SH-SY5Y (cell line): ENCODE results near the gene GALNT2.

ENCODE experiments used
- GATA2 ChIP-seq: IDR thresholded peaks from 2 replicates; pipeline ENCODE4 v1.6.1; 2011; ENCODE audit warnings: mild to moderate bottlenecking, low read depth, low read length
- GATA3 ChIP-seq: IDR thresholded peaks from 2 replicates; pipeline ENCODE4 v1.6.1; 2011; ENCODE audit warnings: low read depth, mild to moderate bottlenecking, low read length, moderate library complexity

GALNT2 gene

GRCh38 chr1:230152999-230153398 is 86.0 kb downstream of the GALNT2 start:
- no peak for TF ChIP-seq GATA2
- TF ChIP-seq GATA3, result no peak

DNA sequence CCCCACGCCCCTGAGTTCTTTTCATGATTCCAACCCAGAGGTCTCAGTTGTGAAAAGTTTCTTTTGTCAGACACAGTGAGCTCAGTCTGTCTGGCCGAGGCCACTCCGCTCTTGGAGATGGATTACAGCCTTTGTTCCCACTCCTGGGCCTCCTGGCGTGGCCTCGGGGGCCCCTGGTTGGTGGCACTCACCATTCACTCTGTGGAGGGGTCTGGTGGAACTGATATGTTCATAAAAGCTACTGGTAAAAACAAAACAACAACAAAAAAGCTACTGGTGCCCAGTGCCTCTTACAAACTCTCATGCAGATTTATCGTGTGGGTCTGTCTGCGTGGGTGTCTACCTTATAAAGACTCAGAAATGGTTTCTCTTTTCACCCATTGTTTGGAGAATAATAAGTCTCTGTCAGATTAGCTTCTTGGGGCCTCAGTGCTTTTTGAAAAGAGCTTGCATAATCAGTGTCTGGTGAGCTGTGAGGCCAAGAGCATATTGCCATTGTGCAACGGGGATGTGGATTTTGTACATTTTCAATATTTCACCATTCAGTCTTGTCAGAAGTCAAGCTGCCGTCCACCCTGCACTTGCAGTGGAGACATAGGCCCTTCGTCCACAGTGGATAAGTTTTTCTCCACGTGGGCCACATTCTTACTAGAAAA is 86.7 kb downstream of the GALNT2 start:
- TF ChIP-seq GATA3 (no peak), GATA2 (no peak)

GRCh38 chr1:230155021-230155420 is 88.0 kb downstream of the GALNT2 start:
- TF ChIP-seq GATA3 (no peak), GATA2 (no peak)

DNA sequence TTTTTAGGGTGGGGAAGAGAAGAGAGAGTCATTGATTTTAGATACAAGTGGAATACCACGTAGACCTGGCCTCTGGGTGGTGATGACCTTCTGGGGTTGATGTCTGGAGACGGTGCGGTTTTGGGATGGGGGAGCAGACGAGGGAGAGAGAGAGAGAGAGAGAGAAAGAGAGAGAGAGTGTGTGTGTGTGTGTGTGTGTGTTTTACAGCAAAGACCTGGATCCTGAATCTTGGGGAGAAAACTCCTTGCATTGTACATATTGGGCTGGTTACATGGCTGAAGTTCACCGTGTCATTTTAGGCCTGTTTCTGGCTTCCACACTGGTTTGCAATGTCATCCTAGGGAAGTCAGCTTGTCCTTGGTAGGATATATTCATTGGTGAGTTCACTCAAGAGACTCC is 89.0 kb downstream of the GALNT2 start:
- TF ChIP-seq GATA2, result no peak
- no peak for TF ChIP-seq GATA3

GRCh38 chr1:230156536-230156935 is 89.5 kb downstream of the GALNT2 start:
- no peak for TF ChIP-seq GATA3
- TF ChIP-seq GATA2, result no peak

GRCh38 chr1:230157420-230158390 is 90.7 kb downstream of the GALNT2 start:
- TF ChIP-seq GATA2, result no peak
- no peak for TF ChIP-seq GATA3

DNA sequence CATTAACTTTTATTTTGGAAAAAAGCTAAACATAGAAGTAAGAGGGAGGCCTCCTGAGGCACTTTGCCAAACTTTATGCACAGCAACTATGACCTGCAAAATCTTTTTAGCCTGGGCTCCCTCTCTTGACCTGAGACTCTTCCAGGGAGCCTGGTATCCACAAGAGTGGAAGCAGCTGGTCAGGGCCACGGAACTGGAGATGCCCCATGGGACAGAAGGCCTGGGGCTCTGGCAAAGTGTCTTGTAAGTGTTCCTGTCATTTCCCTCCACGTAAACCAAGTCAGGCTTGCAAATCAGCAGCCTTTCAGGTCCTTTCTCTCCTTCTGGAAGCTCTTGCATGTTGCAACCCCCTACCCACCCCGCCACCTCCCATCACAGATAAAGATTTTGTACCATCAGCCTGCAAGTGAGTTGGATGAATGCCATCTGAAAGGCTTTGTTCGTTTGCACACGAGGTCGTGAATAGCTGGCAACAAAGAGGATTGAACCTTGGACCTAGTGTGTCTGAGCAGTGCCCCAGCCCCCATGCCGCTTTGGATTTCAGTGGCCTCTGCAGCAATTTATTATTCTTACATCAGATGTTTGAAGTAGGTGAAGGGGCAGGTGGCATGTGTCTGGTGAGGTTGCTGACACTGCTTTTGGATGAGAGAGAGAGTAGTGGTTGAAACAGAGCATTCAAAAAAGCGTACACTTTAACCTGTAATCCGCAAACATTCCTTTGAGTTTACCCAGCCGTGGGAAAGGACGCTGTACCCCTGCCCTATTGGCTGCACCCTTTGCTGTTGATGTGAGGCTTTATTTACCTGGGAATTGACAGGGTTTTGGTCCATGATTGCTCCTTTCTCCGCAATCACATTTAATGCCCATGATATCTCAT is 91.6 kb downstream of the GALNT2 start:
- TF ChIP-seq GATA2 (no peak), GATA3 (no peak)

GRCh38 chr1:230159580-230159979 is 92.5 kb downstream of the GALNT2 start:
- TF ChIP-seq GATA3 (no peak), GATA2 (no peak)

- TF ChIP-seq GATA3, result no peak
- no peak for TF ChIP-seq GATA2
Observed at GRCh38 chr1:230160957-230161771, 94.1 kb downstream of the GALNT2 start.

- TF ChIP-seq GATA2 (no peak), GATA3 (no peak)
Observed at GRCh38 chr1:230163205-230163604, 96.2 kb downstream of the GALNT2 start.

DNA sequence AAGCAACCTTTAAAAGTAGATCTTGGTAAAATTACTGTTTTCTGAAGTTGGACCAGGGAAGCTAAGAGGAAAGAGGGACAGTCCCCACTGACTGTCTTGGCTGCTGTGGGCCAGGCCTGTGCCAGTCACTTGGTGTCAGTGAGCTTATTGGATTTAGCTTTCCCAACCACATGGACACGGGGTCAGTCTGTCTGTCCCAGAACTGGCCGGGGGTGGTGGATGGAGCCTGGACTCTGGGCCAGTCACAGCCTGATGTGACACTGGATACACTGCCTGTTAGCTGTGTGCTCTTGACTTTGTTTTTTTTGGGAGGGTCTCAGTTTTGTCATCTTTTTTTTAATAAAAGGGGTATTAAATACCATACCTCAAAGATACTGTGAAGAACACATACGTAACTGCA is 96.7 kb downstream of the GALNT2 start:
- TF ChIP-seq GATA3 (no peak), GATA2 (no peak)

- TF ChIP-seq GATA2, result no peak
- TF ChIP-seq GATA3, result no peak
Observed at GRCh38 chr1:230165536-230165935, 98.5 kb downstream of the GALNT2 start.

DNA sequence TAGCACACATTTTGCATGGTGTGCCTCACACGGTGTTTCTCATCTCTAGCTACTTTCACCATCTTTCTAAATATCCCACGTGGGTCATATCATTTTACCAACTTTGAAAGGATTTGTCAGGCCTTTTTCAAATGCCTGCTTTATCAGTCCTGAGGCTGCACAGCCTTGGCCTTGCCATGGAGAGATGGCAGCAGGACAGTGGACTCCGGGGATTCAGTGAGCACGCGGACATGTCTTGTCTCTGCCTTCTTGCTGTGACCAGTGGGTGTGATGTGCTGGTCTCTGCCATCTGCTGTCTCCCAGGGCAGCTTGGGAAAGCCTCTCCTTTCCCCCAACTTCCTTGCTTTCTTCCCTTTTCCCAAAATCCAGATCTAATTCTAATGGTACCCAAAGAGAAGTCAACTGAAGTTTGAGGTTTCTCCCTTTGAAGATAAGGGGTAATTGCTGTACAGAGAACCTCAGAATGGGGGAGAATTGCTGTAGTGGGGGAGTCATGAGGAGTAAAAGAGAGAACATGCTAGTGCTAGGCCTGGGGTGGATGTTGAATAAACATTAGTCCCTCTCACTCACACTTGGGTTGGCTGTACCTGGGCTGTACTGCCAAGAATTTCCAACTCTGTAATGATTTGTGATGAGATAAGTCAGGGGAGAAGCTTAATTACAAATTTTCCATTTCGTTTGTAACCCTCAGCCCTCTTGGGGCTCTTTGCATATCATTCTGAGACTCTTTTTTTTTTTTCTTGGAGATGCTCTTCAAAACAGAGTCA is 99.5 kb downstream of the GALNT2 start:
- no peak for TF ChIP-seq GATA3
- TF ChIP-seq GATA2, result no peak
